GM12864 (cell line): ENCODE data around the gene BTBD9.

ENCODE experiments used
- DNase-seq: peaks from one replicate; pipeline ENCODE4 v3.0.0-alpha.2; 2011; ENCODE audit warnings: low read depth
- H3K4me3 ChIP-seq: 2 replicates; pipeline ENCODE4 v1.5.1; 2011; ENCODE audit warnings: mild to moderate bottlenecking, low read depth, low read length, control low read depth
- TF ChIP-seq, protein P1 (sequence below): IDR thresholded peaks from 2 replicates; pipeline ENCODE4 v1.5.1; 2011; ENCODE audit warnings: low read depth, mild to moderate bottlenecking, moderate library complexity, low read length, control low read depth, inconsistent platforms; ENCODE audit errors: missing control alignments

BTBD9 gene

DNA sequence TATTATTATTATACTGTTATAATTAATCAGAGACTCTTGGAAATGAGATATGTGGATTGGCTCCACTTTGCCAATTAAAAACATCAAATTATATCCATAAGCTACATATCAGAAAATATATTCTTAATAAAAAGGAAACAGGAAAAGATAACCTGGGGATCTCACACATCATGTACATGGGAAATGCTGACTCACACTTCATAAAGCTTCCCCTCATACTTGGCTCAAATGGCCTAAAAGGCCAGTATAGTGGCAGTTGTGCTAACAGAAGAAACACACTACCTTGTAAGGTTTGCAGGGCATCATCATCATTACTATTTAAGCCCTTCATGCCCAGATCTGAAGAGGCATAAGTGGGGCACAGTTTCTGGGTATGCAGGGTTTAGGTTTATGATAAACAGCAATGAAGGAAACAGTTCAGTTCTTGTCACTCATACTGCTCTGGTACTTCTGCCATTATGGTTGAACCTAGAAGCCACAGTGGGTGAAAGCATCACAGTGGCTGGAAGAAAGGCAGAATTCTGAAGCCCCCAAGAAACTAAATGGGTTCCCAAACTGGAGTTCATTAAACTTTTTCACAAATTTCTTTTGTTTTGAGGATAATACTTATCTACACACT is 60.6 kb downstream of the BTBD9 start:
- H3K4me3 ChIP-seq = no peak overlapping the region
- TF ChIP-seq, protein P1, sequence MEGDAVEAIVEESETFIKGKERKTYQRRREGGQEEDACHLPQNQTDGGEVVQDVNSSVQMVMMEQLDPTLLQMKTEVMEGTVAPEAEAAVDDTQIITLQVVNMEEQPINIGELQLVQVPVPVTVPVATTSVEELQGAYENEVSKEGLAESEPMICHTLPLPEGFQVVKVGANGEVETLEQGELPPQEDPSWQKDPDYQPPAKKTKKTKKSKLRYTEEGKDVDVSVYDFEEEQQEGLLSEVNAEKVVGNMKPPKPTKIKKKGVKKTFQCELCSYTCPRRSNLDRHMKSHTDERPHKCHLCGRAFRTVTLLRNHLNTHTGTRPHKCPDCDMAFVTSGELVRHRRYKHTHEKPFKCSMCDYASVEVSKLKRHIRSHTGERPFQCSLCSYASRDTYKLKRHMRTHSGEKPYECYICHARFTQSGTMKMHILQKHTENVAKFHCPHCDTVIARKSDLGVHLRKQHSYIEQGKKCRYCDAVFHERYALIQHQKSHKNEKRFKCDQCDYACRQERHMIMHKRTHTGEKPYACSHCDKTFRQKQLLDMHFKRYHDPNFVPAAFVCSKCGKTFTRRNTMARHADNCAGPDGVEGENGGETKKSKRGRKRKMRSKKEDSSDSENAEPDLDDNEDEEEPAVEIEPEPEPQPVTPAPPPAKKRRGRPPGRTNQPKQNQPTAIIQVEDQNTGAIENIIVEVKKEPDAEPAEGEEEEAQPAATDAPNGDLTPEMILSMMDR = no peak
- DNase-seq = no peak

DNA sequence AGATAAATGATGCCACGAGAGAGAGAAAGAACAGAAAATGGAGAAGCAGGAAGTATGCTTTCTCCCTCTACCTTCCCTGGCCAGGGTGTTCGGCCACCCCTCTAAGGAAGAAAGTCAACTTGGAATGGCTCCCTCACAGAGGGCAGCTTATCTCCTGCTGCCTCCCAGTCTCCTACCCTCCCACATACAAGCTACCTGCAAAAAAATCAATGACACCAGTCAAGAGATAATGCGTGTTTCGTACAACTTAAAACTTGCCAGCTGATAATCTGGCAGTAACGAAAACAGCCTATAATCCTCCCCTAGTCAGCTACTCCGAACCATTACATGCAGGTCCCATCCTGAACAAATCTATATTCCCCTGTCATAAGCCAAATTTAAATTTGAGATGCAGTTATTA is 61.7 kb downstream of the BTBD9 start:
- no peak overlapping the region for H3K4me3 ChIP-seq
- no peak for DNase-seq
- TF ChIP-seq, protein P1 = no peak

DNA sequence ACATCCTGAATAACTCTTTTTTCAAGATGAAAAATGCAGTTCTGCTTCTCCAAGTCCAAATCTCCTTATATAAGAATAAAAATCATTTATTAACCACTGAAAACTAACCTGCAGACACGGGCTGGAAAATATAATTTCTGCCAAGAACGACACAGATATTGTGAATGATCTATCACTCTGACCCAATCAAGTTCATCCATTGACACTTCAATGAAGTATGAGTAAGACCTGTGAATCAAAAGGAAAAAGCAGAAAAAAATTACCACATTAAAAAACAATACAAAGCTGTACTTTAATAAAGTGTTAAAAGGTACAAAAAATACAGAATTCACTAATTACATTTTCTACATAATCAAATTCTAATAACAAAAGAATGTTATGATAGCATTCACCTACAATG is 62.2 kb downstream of the BTBD9 start:
- TF ChIP-seq, protein P1 = no peak
- H3K4me3 ChIP-seq = no peak overlapping the region
- DNase-seq = no peak

DNA sequence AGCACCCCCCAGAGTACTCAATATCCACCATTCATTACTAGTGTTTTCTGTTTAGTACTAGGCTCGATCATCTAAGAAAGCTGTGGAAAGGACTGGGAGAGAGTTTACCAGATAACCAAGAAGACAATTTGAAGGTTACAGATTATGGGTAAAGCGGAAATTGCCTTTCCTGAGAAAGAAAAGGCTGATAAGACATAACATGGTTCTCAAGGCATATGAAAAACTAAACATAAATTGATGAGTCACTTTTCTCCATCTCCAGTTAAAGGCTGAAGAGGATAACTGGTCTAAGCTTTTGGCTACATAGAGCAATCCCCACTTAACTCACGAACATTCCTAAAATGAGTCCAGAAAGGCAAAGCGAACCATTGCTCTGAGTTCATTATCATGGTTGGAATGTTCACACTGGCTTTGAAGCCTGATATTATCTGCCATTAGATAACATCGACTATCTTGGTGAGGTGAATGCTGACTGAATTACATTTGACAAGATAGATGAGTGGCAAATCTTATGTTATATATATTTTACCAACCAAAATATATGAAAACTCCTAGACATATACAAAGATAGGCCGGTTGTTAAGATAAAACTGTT is 65.8 kb downstream of the BTBD9 start:
- DNase-seq = no peak
- no peak overlapping the region for H3K4me3 ChIP-seq
- TF ChIP-seq, protein P1 = no peak

DNA sequence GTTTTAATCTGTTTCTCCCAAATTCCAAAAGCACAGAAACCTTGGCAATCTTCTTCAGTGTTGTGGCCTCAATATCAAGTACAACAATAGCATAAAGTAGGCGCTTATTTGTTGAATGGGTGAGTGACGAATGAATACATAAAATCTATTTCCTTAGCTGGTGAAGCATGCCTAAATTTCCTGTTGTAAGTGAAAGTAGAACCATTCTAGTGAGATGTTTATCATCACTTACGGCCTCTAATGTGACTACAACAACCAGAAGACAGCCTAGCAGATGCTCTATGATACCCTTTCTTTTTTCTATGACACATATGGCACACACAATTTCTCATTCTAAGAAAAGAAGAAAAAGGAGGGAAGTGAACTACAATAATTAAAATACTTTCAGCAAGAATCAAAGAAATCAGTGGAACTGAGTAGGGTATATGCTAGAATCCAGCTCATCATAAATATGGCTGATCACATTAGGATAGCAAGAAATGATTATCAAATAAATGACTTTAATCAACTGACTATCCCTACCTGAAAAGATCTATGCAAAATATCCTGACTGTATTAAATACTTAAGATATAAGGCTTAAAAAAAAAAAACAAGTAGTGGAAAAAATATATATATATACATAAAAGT is 67.4 kb downstream of the BTBD9 start:
- DNase-seq = no peak
- no peak overlapping the region for H3K4me3 ChIP-seq
- TF ChIP-seq, protein P1 = no peak

DNA sequence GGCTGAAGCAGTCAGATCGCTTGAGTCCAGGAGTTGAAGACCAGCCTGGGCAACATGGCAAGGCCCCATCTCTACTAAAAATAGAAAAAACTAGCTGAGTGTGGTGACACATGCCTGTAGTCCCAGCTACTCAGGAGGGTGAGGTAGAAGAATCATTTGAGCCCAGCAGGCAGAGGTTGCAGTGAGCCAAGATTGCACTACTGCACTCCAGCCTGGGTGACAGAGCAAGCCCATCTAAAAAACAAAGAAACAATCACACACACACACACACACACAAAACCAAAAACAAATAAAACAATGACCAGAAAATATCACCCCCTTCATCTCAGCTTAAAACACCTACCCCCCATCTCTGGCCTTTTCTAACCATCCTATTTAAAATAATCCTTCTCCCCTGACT is 68.0 kb downstream of the BTBD9 start:
- no peak for DNase-seq
- TF ChIP-seq, protein P1 = no peak
- no peak overlapping the region for H3K4me3 ChIP-seq

DNA sequence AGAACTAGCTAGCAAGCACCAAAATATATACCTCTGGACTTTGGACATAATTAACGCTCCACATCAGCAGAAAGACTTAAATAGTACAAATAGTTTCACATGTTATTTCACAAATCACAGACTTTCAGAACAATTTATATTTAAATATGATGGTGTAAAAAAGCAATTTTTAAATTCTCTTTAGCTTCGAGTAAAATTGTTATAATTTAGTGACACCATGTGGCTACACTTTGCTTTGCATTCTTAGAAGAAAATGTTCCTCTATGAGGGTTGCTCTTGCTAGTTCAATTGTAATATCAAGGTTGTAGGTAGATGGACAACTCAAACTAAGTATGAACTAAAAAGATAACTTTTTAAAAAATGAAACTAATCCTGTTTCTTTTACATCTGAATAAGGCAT is 69.0 kb downstream of the BTBD9 start:
- no peak for DNase-seq
- TF ChIP-seq, protein P1 = peak; percentile 25
- no peak overlapping the region for H3K4me3 ChIP-seq
